Measurements from ENCODE around the gene LDAH.

The LDAH gene

GRCh38 chr2:20771299-20771698 lies 51.6 kb downstream of the LDAH start:
- peak; percentile 7 for DNase-seq

- no peak for DNase-seq
Measured at GRCh38 chr2:20766798-20767644, 55.9 kb downstream of the LDAH start.

GRCh38 chr2:20766213-20766612 lies 56.7 kb downstream of the LDAH start:
- DNase-seq: no peak

DNA sequence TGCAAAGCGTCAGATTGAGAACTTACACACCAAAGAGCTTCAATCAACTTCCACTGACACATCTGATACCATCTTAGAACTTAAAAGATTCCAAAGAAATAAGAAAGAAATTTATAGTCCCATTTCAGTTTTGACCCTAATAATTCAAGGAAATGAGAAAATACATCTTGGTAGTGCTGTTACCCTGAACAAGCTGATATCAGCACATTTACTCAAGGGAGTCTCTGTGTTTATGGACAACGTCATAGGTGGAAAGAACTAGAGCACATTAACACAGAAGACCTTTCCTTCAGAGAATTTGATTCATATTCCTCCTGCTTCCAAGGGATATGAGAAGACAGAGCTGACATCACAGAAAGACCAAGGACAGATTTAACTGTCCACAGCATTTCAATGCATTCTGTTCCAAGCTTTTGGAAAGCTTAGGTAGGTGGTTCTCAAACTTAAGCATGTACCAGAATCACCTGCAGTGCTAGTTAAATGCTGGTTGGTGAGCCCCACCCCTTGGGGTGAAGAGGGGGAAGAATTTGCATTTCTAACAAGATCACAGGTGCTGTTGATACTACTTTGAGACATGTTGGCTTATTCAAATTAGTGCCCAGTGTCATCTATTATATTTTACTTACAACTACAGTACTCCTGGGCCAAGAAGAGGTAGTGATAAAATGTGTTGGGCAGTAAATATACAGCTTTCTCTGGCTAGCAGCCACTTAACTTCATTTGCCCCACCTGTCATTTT lies 59.8 kb downstream of the LDAH start:
- DNase-seq: no peak

GRCh38 chr2:20759487-20759886 lies 63.4 kb downstream of the LDAH start:
- DNase-seq: no peak

- DNase-seq: no peak
Measured at GRCh38 chr2:20758997-20759396, 63.9 kb downstream of the LDAH start.

- DNase-seq: no peak
Measured at GRCh38 chr2:20757405-20758090, 65.4 kb downstream of the LDAH start.

- no peak for DNase-seq
Measured at GRCh38 chr2:20755132-20755800, 67.6 kb downstream of the LDAH start.

DNA sequence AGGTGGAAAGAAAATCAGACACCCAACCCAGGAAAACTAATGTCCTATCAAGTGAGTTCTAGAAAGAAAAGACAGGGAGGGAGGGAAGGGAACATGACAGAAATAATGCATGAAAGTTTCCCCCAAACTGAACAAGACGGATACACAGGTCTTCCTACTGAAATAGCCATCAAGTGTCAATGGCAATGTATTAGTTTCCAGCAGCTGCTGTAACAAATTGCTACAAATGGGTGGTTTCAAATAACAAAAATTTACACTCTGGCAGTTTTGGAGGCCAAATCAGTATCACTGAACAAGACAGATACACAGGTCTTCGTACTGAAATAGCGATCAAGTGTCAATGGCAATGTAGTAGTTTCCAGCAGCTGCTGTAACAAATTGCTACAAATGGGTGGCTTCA lies 70.6 kb downstream of the LDAH start:
- no peak for DNase-seq

DNA sequence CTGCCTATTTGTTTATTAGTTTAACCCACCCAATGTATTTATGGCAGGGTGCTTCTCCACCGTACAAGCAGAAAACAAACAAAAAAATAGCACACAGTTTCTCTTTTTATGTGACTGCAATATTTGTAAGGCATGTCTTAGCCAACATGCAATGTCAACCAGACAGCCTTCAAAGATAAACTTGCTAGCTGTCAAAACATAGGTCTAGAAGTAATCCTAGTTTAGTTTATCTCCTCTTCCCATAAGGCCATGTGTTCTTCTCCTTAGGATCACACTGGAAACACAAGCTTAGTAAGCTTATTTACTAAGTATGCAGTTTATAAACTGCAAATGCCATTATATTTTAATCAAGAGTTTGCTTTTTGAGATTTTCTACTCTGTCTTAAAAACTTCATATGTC lies 75.6 kb downstream of the LDAH start:
- no peak for DNase-seq

DNA sequence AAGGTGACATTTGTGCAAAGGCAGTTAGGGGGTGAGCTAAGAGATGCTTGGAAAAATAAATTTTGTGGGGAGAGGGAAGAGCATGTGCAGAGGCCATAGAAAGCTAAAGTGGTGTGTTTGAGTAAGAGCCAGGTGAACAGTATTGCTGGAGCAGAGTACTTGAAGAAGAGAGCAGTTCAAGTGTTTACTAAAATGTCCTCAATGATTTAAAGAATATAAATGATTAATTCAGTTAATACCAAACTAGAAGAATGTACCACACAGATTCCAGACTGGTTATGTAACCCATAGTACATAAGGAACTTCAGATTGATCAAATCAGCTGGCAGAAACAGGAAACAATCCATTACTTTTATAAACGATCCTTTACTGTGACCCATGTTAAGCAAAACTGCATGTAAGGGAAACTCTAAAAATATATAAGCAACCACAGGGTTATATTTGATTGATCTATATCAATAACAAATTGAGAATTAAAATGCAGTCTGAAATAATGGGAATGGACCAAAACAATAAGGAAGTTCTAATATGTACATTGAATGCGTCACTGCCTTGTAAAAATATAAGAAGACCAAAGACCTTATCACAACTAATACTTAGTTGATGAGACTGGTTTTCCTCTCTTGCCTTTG lies 76.9 kb downstream of the LDAH start:
- DNase-seq: no peak

DNA sequence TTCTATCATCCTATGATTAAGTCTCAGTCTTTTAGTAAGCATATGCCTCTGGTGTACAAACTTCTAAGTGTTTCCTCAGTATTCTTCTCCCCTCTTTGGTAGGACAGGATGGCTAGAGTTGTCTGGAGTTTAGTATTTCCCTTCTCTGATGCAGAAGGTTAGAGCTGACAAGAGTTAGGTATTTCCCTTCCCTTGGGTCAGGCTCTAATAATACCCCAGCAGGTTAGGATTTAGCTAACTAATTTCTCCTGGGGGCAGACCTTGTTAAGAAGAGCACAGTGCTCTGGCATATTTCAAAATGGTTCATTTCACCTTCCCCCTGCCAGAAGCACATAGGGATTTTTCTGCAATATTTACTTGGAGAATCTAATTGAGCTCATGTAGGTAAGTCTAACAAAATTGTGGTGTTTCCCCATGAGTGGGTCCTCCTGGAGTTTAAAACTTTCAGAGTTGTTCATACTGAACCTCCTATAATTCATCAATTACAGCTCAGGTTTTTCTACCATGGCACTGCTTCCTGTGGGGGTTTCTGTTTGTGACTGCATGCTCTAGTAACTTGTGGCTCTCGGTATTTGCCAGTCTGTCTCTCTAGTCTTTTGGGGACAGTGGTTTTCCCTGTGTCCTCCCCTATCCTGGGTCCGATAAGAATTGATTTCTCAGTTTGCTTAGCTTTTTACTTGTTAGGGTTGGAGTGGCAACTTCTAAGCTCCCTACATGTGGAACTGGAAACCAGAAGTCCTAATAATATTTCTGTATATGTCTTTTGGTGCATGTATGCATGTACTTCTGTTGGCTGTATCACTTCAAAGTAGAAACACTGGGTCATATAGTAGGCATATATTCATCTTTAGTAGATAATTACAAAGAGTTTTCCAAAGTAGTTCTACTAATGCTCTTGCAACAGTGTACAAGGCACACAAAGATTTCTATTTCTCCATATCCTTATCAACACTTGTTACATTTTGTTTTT lies 78.2 kb downstream of the LDAH start:
- DNase-seq: no peak

- DNase-seq: no peak
Measured at GRCh38 chr2:20738772-20739171, 84.1 kb downstream of the LDAH start.

DNA sequence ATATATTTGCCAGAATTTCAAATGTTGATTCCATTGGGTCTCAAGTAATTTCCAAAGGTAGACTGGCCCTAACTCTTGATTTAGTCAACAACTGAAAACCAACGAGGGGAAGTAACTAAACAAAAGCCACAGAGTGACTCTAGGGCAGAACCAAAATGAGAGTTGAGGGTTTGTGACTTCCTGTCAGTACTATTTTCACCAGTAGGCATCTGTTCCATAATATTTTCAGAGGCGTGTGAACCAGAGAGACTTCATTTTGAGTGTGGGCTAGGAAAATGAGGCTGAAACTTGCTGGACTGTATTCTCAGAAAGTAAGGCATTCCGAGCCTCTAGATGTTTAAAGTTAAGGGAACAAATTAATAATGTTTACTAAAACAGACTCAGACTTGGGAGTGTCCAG lies 85.4 kb downstream of the LDAH start:
- no peak for DNase-seq

DNA sequence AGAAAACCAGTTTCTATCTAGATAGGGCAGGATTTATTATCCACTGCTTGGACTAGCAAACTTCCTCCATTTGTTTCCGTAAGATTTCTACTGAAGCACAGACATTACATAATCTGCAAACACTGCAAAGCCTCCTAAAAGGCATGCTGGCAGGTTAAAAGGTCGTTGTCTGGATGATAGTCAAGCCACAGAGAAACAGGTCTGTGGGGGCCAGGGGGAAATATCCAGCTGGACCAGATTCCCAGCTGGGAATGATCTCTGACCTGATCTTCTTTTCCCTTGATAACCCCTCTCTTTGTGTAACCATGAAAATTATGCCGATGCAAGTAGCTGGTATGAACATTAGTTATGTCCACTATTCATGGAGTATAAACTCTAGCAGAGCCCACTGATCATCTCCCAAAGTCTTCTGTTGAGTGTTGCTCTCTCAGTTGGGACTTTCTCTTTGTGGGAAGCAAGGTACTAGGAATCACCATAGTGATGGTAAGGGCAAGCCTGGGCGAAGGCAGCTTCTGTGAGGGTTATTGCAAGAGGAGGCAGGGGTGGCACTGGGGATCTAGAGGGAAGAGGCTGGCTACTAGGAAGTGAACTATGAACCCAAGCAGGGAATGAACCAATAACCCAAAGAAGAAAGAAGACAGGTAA lies 94.7 kb downstream of the LDAH start:
- DNase-seq: no peak

- DNase-seq: no peak
Measured at GRCh38 chr2:20726913-20727312, 96.0 kb downstream of the LDAH start.

DNA sequence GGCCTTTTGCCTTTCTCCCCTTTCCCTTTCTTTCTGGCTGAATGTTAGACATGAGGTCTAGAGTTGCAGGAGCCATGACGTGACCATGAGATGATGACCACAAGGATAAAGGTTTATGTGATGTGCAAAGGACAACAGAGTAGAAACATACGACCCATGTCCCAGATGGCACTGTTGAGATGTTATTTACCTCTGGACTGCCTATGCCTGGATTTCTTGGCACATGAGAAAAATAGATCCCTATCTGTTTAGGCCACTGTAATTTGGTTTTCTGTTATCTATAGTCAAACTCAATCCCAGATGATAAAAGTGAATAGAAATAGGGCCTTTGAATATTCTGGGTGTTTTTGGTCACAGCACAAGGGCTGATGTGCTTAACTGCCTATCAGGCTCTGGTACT lies 97.1 kb downstream of the LDAH start:
- no peak for DNase-seq

DNA sequence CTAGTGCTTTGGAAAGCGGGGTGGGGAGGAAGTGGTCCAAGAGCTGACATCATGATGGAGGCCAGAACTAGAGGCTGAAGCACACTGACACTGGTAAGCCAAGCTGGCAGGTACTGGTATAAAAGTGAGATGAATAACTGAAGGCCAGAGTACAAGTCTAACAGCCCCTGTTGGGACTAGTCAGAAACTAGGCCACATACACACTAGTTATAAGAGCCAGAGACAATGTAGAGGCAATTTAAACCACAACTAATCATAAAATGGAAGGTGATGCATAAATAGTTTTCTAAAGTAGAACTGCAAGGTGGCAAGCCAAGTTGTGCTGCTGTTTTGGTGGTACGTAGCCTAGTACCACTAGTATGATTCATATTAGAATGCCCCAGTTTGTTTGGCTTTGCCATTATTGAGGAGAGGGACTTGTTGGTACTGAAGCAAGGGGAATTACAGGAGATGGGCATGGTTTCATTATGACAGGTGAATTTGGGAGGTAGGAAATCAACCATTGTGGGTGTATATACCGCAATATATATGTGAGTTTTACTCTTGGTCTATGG lies 98.3 kb downstream of the LDAH start:
- no peak for DNase-seq

DNA sequence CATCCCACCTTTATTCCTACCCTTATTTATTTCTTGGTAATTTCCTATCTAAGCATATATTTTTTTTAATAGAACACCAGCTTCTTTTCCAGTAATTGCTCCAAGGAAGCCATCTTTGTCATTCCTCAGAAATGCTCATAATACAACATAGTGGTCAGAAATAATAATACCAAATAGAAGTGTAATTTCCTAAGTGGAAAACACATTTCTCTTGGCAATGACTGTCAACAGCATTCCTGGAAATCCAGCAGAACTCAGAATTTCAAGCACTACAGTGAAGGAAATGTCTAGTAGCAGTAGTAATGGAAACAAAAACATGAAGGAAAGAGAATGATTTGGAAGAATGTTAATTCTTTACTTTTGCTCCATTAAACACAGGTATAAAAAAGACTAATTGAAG lies 99.4 kb downstream of the LDAH start:
- peak; percentile 27 for DNase-seq

- no peak for DNase-seq
Measured at GRCh38 chr2:20722592-20723240, 100.2 kb downstream of the LDAH start.

Measured in fibroblast of skin of right quadriceps (primary cell).